Erythroblast (primary cell): ENCODE data around the gene DYNC2H1.

Experiments
- GATA1 ChIP-seq: IDR thresholded peaks from 2 replicates; pipeline ENCODE4 v1.6.1; 2011; ENCODE audit warnings: low read depth, mild to moderate bottlenecking, control low read depth, low read length, moderate library complexity
- POLR2A ChIP-seq: IDR thresholded peaks from 2 replicates; pipeline ENCODE4 v1.6.1; 2011; ENCODE audit warnings: mild to moderate bottlenecking, low read length

GRCh38 chr11:103281301-103281700 is 172.1 kb downstream of the DYNC2H1 start:
- TF ChIP-seq POLR2A (no peak), GATA1 (no peak)
